SK-N-SH treated with all-trans-retinoic acid at 6 μM for 48 hours (cell line): Measurements from ENCODE around the gene KLF13.

Source experiments
- ATAC-seq: fragments of 200-7000 bp; cut with Tn5 transposase; 3 replicates; pipeline ENCODE4 v1.9.1; 2020; ENCODE audit warnings: mild to moderate bottlenecking, moderate library complexity
- ARNTL ChIP-seq: fragments of 450-650 bp; formaldehyde crosslinking; IDR thresholded peaks from 2 replicates; pipeline ENCODE4 v1.5.0; 2020; ENCODE audit warnings: low read depth, mild to moderate bottlenecking, moderate library complexity, borderline replicate concordance
- BACH2 ChIP-seq: fragments of 250-450 bp; sonication (Bioruptor Pico); IDR thresholded peaks from 2 replicates; pipeline ENCODE4 v1.9.0; 2021; ENCODE audit warnings: mild to moderate bottlenecking, borderline replicate concordance
- CSDC2 ChIP-seq: fragments of 250-450 bp; sonication (Bioruptor Pico); IDR thresholded peaks from 2 replicates; pipeline ENCODE4 v1.5.0; 2020; ENCODE audit warnings: mild to moderate bottlenecking, moderate library complexity
- ESRRG ChIP-seq: fragments of 250-450 bp; sonication (Bioruptor Pico); IDR thresholded peaks from 2 replicates; pipeline ENCODE4 v1.6.1; 2021; ENCODE audit warnings: mild to moderate bottlenecking
- GLIS3 ChIP-seq: fragments of 250-450 bp; sonication (Bioruptor Pico); IDR thresholded peaks from 2 replicates; pipeline ENCODE4 v1.5.0; 2020; ENCODE audit warnings: mild to moderate bottlenecking, moderate library complexity
- OSR1 ChIP-seq: fragments of 250-450 bp; sonication (Bioruptor Pico); IDR thresholded peaks from 2 replicates; pipeline ENCODE4 v1.8.0; 2022; ENCODE audit warnings: moderate library complexity, mild to moderate bottlenecking, inconsistent platforms
- PPARA ChIP-seq: fragments of 250-450 bp; sonication (Bioruptor Pico); IDR thresholded peaks from 2 replicates; pipeline ENCODE4 v1.5.0; 2020; ENCODE audit warnings: mild to moderate bottlenecking, borderline replicate concordance
- RARB ChIP-seq: fragments of 250-450 bp; sonication (Bioruptor Pico); IDR thresholded peaks from 2 replicates; pipeline ENCODE4 v1.8.0; 2021; ENCODE audit warnings: mild to moderate bottlenecking, moderate library complexity
- SNAI2 ChIP-seq: fragments of 250-450 bp; sonication (Bioruptor Pico); IDR thresholded peaks from 2 replicates; pipeline ENCODE4 v1.5.0; 2020; ENCODE audit warnings: mild to moderate bottlenecking, moderate library complexity
- TCF4 ChIP-seq: fragments of 250-450 bp; sonication (Bioruptor Pico); IDR thresholded peaks from 2 replicates; pipeline ENCODE4 v1.8.0; 2021; ENCODE audit warnings: mild to moderate bottlenecking, moderate library complexity, borderline replicate concordance
- TOX ChIP-seq: fragments of 250-450 bp; sonication (Bioruptor Pico); IDR thresholded peaks from 2 replicates; pipeline ENCODE4 v1.8.0; 2021; ENCODE audit warnings: mild to moderate bottlenecking, moderate library complexity, borderline replicate concordance
- ZC3H10 ChIP-seq: fragments of 250-450 bp; sonication (Bioruptor Pico); IDR thresholded peaks from 2 replicates; pipeline ENCODE4 v1.5.1; 2021; ENCODE audit warnings: mild to moderate bottlenecking, moderate library complexity
- ZFP3 ChIP-seq: fragments of 250-450 bp; sonication (Bioruptor Pico); IDR thresholded peaks from 2 replicates; pipeline ENCODE4 v1.5.0; 2020; ENCODE audit warnings: mild to moderate bottlenecking, moderate library complexity
- ZFP30 ChIP-seq: fragments of 450-650 bp; formaldehyde crosslinking; IDR thresholded peaks from 2 replicates; pipeline ENCODE4 v1.5.0; 2022; ENCODE audit warnings: mild to moderate bottlenecking, moderate library complexity
- ZNF565 ChIP-seq: fragments of 450-650 bp; formaldehyde crosslinking; conservative IDR thresholded peaks from 2 replicates; pipeline ENCODE4 v1.5.0; 2020; ENCODE audit warnings: low read depth, mild to moderate bottlenecking, moderate library complexity
- ZNF70 ChIP-seq: fragments of 450-650 bp; formaldehyde crosslinking; IDR thresholded peaks from 2 replicates; pipeline ENCODE4 v1.5.0; 2020; ENCODE audit warnings: mild to moderate bottlenecking, moderate library complexity
- ZNF8 ChIP-seq: fragments of 450-650 bp; formaldehyde crosslinking; IDR thresholded peaks from 2 replicates; pipeline ENCODE4 v1.5.0; 2020; ENCODE audit warnings: mild to moderate bottlenecking, moderate library complexity
- TF ChIP-seq, protein P1 (sequence below): fragments of 250-450 bp; sonication (Bioruptor Pico); IDR thresholded peaks from 2 replicates; pipeline ENCODE4 v1.5.1; 2020; ENCODE audit warnings: low read depth, mild to moderate bottlenecking, moderate library complexity
- TF ChIP-seq, protein P2 (sequence below): fragments of 250-450 bp; sonication (Bioruptor Pico); IDR thresholded peaks from 2 replicates; pipeline ENCODE4 v1.5.0; 2020; ENCODE audit warnings: mild to moderate bottlenecking, moderate library complexity
- TF ChIP-seq, protein P3 (sequence below): fragments of 250-450 bp; sonication (Bioruptor Pico); IDR thresholded peaks from 2 replicates; pipeline ENCODE4 v1.8.0; 2021; ENCODE audit warnings: low read depth, mild to moderate bottlenecking, moderate library complexity, borderline replicate concordance
- TF ChIP-seq, protein P4 (sequence below): fragments of 250-450 bp; sonication (Bioruptor Pico); IDR thresholded peaks from 2 replicates; pipeline ENCODE4 v1.5.1; 2021; ENCODE audit warnings: mild to moderate bottlenecking, moderate library complexity

Gene KLF13

DNA sequence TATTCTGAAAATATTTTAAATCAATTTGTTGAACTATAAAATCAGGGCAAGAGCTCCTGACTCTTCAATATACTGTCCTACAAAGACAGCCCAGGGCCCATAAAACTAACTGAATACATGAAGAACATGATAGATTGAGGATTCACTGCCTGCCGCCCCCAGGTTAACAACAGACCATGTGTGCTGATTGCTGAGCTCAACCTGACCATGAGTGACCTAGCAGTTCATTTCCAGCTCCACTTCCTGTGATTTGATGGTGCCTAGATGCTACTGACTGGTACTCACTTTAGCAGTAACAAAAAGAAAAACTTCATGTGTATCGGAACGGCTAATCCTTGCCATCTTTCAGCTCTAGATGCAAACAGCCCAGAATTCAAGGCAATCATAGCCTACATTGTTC is 9.6 kb upstream of the KLF13 start:
- no peak for TF ChIP-seq ZNF565 (CRISPR knock-in tag)
- no peak for TF ChIP-seq ARNTL (CRISPR knock-in tag)
- no peak for TF ChIP-seq CSDC2 (CRISPR knock-in tag)
- TF ChIP-seq ZFP30 (CRISPR knock-in tag), result no peak
- no peak for TF ChIP-seq PPARA (CRISPR knock-in tag)
- no peak for TF ChIP-seq BACH2 (CRISPR knock-in tag)
- TF ChIP-seq ZFP3 (CRISPR knock-in tag), result no peak
- no peak for TF ChIP-seq TOX
- no peak for TF ChIP-seq ESRRG (CRISPR knock-in tag)
- TF ChIP-seq RARB (CRISPR knock-in tag), result no peak
- ATAC-seq, result no peak

DNA sequence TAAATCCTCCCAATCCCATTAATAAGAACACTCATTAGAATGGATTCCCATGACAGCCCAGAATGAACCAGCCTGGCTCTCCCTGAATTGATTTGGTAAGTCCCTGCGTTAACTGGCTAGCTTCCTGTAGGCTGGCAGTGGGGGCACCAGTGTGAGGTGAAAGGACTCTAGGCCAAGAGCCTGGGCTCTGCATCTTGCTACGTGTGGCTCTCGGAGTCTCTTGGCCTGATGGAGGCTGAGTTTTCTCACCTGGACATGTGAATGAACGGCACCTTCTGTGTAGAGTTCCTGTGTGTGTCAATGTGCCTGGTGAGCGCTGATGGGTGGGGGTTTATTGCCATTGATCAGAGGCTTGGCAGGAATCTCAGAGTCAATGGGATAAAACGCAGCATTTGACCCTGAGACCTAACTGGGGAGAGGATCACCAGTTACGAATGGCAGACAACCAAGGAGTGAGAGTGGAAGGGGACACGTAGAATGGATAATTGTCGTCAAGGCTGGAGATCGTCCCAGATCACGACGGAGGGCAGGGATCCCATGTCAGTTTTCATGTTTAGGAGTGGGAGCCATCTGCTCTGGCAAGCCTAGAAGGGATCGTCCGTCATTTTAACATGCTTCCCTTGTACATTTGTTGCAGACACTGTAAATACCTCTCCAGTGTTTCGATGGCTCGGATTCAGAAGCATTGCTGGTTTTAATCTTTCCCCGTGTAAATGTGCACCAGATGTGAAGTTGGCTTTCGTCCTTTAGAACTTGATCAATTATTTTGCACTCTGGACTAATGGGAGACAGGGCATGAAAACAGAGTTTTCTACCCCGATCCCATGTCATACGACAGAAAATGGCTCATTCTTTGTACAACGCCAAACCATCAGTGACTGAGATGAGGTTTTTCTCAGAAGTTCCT is 9.0 kb upstream of the KLF13 start:
- ATAC-seq, result no peak
- TF ChIP-seq OSR1 (CRISPR knock-in tag), result no peak
- TF ChIP-seq ARNTL (CRISPR knock-in tag), result no peak
- no peak for TF ChIP-seq BACH2 (CRISPR knock-in tag)
- TF ChIP-seq SNAI2 (CRISPR knock-in tag), result no peak
- TF ChIP-seq, protein P1, sequence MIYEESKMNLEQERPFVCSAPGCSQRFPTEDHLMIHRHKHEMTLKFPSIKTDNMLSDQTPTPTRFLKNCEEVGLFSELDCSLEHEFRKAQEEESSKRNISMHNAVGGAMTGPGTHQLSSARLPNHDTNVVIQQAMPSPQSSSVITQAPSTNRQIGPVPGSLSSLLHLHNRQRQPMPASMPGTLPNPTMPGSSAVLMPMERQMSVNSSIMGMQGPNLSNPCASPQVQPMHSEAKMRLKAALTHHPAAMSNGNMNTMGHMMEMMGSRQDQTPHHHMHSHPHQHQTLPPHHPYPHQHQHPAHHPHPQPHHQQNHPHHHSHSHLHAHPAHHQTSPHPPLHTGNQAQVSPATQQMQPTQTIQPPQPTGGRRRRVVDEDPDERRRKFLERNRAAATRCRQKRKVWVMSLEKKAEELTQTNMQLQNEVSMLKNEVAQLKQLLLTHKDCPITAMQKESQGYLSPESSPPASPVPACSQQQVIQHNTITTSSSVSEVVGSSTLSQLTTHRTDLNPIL (CRISPR knock-in tag), result no peak
- TF ChIP-seq GLIS3 (CRISPR knock-in tag), result no peak
- TF ChIP-seq ZC3H10, result no peak
- TF ChIP-seq ZNF8 (CRISPR knock-in tag), result no peak

DNA sequence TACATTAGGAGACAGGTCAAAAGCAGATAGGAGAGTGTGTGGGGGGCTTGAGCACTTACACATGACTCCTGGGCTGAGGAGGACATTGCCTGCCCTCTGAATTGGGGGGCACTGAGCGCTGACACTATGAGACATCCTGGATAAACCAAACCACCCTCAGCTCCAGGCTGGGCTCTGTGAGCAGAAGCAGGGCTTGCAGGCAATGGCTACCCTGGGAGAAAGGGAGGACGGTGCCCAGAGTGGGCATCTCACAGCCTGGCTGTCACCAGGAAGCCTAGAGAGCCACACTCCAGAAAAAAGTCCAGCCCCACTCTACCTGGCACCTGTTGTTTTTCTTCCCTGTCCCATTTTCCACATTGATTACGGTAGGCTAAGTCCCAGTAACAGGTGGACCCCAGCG is 8.2 kb upstream of the KLF13 start:
- no peak for TF ChIP-seq ZNF70 (CRISPR knock-in tag)
- no peak for TF ChIP-seq TCF4 (CRISPR knock-in tag)
- no peak for TF ChIP-seq ZC3H10
- TF ChIP-seq ZFP3 (CRISPR knock-in tag), result no peak
- no peak for TF ChIP-seq SNAI2 (CRISPR knock-in tag)
- TF ChIP-seq, protein P2, sequence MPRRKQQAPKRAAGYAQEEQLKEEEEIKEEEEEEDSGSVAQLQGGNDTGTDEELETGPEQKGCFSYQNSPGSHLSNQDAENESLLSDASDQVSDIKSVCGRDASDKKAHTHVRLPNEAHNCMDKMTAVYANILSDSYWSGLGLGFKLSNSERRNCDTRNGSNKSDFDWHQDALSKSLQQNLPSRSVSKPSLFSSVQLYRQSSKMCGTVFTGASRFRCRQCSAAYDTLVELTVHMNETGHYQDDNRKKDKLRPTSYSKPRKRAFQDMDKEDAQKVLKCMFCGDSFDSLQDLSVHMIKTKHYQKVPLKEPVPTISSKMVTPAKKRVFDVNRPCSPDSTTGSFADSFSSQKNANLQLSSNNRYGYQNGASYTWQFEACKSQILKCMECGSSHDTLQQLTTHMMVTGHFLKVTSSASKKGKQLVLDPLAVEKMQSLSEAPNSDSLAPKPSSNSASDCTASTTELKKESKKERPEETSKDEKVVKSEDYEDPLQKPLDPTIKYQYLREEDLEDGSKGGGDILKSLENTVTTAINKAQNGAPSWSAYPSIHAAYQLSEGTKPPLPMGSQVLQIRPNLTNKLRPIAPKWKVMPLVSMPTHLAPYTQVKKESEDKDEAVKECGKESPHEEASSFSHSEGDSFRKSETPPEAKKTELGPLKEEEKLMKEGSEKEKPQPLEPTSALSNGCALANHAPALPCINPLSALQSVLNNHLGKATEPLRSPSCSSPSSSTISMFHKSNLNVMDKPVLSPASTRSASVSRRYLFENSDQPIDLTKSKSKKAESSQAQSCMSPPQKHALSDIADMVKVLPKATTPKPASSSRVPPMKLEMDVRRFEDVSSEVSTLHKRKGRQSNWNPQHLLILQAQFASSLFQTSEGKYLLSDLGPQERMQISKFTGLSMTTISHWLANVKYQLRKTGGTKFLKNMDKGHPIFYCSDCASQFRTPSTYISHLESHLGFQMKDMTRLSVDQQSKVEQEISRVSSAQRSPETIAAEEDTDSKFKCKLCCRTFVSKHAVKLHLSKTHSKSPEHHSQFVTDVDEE, result no peak
- TF ChIP-seq GLIS3 (CRISPR knock-in tag), result no peak
- TF ChIP-seq ZNF8 (CRISPR knock-in tag), result no peak
- TF ChIP-seq, protein P3, sequence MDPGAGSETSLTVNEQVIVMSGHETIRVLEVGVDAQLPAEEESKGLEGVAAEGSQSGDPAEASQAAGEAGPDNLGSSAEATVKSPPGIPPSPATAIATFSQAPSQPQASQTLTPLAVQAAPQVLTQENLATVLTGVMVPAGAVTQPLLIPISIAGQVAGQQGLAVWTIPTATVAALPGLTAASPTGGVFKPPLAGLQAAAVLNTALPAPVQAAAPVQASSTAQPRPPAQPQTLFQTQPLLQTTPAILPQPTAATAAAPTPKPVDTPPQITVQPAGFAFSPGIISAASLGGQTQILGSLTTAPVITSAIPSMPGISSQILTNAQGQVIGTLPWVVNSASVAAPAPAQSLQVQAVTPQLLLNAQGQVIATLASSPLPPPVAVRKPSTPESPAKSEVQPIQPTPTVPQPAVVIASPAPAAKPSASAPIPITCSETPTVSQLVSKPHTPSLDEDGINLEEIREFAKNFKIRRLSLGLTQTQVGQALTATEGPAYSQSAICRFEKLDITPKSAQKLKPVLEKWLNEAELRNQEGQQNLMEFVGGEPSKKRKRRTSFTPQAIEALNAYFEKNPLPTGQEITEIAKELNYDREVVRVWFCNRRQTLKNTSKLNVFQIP (CRISPR knock-in tag), result no peak
- TF ChIP-seq, all 23 proteins: peak for 0
- no peak for ATAC-seq

DNA sequence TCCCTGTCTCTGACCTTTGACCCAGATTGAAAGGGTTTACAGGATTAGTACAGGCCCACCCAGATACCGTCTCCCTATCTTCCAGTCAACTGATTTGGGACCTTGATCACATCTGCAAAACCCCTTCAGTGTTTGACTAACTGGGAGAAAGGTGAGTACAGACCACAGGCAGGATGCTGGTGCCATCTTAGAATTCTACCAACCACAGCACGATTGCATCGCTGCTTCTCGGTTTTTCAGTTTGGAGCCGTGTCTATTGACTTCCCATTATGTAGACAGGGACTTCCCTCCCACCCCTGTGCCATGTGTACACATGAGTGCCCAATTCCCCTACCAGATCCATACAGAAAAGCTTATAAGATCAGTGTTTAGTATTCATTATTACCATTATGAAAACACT is 6.6 kb upstream of the KLF13 start:
- no peak for ATAC-seq
- TF ChIP-seq RARB (CRISPR knock-in tag) (no peak), BACH2 (CRISPR knock-in tag) (no peak), ZNF8 (CRISPR knock-in tag) (no peak), ZNF565 (CRISPR knock-in tag) (no peak), ARNTL (CRISPR knock-in tag) (no peak), OSR1 (CRISPR knock-in tag) (no peak), PPARA (CRISPR knock-in tag) (no peak), ZNF70 (CRISPR knock-in tag) (no peak), ESRRG (CRISPR knock-in tag) (no peak), TCF4 (CRISPR knock-in tag) (no peak), ZC3H10 (no peak)
- TF ChIP-seq, protein P4, sequence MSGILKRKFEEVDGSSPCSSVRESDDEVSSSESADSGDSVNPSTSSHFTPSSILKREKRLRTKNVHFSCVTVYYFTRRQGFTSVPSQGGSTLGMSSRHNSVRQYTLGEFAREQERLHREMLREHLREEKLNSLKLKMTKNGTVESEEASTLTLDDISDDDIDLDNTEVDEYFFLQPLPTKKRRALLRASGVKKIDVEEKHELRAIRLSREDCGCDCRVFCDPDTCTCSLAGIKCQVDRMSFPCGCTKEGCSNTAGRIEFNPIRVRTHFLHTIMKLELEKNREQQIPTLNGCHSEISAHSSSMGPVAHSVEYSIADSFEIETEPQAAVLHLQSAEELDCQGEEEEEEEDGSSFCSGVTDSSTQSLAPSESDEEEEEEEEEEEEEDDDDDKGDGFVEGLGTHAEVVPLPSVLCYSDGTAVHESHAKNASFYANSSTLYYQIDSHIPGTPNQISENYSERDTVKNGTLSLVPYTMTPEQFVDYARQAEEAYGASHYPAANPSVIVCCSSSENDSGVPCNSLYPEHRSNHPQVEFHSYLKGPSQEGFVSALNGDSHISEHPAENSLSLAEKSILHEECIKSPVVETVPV (CRISPR knock-in tag), result no peak
- TF ChIP-seq, protein P1 (CRISPR knock-in tag), result no peak
- TF ChIP-seq, protein P2, result no peak
